ENCODE measurements around the gene TMEM235.

Gene TMEM235

DNA sequence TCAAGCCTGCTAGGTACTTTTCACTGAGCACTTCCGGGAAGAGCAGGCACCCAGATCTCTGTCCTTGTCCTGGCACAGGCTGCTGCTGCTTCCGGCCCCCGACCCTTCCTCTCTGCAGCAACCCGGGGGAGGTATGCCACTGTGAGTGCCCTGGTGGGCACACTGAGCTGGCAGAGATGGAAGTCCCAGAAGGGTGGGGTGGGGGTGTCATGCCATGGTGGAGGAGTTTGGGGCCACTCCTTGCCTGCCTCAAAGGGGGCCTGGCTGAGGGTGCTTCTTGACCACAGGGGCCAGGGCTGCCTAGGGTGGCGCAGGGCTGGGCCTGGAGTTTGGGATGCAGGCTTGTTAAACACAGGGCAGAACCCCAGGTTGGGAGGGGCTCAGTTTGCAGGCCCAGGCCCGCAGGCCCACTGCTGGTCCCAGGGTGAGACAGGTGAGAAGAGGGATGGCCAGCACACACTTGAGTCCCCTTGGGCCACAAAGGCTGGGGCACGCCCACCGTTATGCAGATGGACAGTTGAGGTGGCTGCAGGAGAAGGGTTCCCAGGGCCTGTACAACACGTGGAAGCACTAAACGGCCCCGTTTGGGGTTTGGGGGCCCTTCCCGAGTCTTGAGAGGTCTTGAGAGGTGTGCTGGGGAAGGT lies 8.7 kb downstream of the TMEM235 start:
- ChIA-PET POLR2A (no interaction called here), CTCF (interaction anchor here (4.6 kb wide), 1 partner anchor 11 kb away, joined by 37 read pairs; no protein-coding TSS in a partner anchor)
- no peak for DNase-seq (ENCODE audit: extremely low spot score)
- TF ChIP-seq, protein P1, sequence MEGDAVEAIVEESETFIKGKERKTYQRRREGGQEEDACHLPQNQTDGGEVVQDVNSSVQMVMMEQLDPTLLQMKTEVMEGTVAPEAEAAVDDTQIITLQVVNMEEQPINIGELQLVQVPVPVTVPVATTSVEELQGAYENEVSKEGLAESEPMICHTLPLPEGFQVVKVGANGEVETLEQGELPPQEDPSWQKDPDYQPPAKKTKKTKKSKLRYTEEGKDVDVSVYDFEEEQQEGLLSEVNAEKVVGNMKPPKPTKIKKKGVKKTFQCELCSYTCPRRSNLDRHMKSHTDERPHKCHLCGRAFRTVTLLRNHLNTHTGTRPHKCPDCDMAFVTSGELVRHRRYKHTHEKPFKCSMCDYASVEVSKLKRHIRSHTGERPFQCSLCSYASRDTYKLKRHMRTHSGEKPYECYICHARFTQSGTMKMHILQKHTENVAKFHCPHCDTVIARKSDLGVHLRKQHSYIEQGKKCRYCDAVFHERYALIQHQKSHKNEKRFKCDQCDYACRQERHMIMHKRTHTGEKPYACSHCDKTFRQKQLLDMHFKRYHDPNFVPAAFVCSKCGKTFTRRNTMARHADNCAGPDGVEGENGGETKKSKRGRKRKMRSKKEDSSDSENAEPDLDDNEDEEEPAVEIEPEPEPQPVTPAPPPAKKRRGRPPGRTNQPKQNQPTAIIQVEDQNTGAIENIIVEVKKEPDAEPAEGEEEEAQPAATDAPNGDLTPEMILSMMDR (IDR thresholded peaks at IDR 0.05; ENCODE audit: control extremely low read depth, extremely low read depth, low read depth, missing control alignments): no peak

DNA sequence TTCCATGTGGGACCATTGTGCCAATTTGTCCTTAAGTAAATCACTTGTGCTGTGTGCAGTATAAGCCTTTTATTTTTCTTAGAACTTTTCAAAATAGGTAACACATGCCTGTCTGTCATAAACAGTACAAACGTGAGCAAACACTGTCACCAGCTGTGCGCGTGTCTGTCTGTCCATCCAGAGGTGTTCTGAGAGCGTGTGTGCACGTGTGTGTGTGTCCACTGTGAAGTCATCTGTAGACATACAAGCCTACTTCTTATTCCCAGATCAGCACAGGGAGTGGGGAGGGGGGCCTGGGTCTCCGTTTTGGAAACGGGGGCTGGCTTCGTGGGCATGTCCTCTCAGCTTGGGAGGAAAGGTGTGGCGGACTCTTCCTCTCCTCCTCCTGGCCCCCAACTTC lies 9.4 kb downstream of the TMEM235 start:
- POLR2A ChIA-PET: no interaction called here
- TF ChIP-seq, protein P1 (IDR thresholded peaks at IDR 0.05; ENCODE audit: control extremely low read depth, extremely low read depth, low read depth, missing control alignments): no peak
- DNase-seq (ENCODE audit: extremely low spot score): no peak
- CTCF ChIA-PET: interaction anchor here (2.1 to 4.6 kb wide), 2 partner anchors 10 to 156 kb away, joined by 5 to 37 read pairs; no protein-coding TSS in a partner anchor

DNA sequence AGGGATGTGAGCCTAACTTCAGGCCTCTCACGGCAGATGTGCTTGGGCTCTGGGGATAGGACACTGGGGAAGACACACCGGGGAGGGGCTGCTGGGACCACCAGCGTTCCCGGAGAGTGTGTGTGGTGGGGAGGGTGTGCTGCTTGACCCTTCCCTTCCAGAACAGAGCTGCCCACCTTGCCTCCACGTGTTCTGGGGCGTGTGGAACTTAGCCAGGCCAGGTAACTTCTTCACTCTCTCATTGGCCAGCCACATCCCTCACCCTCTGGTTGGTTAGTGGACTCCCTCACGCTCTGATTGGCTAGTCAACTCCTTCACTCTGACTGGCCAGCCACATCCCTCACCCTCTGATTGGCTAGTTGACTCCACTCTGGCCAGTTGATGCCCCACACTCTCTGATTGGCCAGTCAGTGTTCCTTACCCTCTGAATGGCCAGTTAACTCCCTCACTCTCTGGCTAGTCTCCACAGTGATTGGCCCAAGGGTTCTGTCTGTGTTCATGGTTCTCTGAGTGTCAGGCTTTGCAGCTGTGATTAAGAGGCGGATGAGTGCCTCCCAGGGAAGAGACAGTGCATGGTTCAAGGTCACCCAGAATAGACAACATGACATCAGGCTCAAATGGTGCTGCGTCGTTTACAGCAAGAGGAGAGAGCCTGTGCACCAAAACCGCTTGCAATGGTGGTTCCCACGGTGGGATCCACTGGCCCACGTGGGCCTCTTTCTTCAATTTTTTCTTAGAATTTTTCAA lies 10.0 kb downstream of the TMEM235 start:
- ChIA-PET CTCF (interaction anchor here (1.2 to 2.1 kb wide), 4 partner anchors 9 to 157 kb away, joined by 3 to 12 read pairs (median 4); no protein-coding TSS in a partner anchor), POLR2A (no interaction called here)
- no peak for DNase-seq (ENCODE audit: extremely low spot score)
- TF ChIP-seq, protein P1 (IDR thresholded peaks at IDR 0.05; ENCODE audit: control extremely low read depth, extremely low read depth, low read depth, missing control alignments): no peak

DNA sequence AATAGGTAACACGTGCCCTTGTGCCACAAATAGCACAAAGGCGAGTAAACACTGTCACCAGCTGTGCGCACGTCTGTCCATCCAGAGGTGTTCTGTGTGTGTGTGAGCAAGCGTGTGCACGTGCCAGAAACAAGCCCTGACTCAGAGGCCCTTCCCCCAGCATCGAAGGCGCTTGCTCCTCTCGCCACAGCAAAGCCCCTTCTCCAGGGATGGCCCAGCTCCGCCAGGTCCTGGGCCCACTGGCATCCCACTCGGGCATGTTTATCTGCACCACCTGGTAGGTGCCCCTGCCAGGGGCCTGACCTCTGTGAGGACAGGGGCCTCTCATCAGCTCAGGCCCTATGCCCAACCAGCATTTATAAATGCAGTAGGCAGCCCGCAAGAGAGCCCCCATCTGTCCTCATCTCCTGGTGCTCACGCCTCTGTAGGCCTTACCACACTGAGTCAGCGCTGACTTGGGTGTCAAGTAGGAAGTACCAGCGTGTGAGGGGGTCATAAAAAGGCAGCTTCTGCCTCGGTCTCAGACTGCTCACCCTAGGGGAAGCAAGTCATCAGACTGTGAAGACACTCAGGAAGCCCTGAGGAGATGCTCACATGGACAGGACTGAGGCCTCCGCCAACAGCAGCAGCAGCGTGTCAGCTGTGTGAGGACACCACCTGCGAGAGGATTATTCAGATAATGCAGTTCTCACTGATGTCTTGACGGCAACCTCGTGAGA lies 10.8 kb downstream of the TMEM235 start:
- ChIA-PET POLR2A (interaction anchor here (0.5 kb wide), 1 partner anchor 20 kb away, joined by 4 read pairs; no protein-coding TSS in a partner anchor), CTCF (interaction anchor here (1.2 to 2.1 kb wide), 5 partner anchors 9 to 157 kb away, joined by 3 to 12 read pairs (median 3); no protein-coding TSS in a partner anchor)
- DNase-seq (ENCODE audit: extremely low spot score): no peak
- TF ChIP-seq, protein P1 (IDR thresholded peaks at IDR 0.05; ENCODE audit: control extremely low read depth, extremely low read depth, low read depth, missing control alignments): no peak

DNA sequence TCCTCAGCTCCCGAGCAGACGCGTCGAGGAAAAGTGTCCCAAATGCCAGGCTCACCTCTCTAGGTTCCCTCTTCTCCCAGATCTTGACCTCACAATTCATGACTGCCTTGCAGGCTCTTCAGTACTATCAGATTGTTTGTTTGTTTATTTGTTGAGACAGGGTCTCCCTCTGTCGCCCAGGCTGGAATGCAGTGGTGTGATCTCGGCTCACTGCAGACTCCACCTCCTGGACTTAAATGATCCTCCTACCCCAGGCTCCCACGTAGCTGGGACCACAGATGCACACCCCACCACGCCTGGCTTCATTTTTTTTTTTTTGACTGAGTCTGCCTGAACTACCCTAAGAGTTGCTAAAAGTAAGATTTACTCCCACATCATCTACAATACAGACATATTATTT lies 15.9 kb downstream of the TMEM235 start:
- CTCF ChIA-PET: interaction anchor here (5.5 kb wide), 1 partner anchor 231 kb away, joined by 59 read pairs; no protein-coding TSS in a partner anchor
- DNase-seq (ENCODE audit: extremely low spot score): no peak
- TF ChIP-seq, protein P1 (IDR thresholded peaks at IDR 0.05; ENCODE audit: control extremely low read depth, extremely low read depth, low read depth, missing control alignments): no peak
- POLR2A ChIA-PET: no interaction called here

Data from GM10248 (cell line).